ENCODE data around the gene EHD2. TPM values are rescaled to one million over a fixed set of nuclear protein-coding genes. Genes with fewer than 3 reads are reported as not detected.

Gene EHD2
- total RNA-seq, 6 experiments from 2014 or later, result 321 to 395 (median 334) TPM

- H3K4me1 Mint-ChIP-seq (ENCODE audit: low read depth), result no peaks in the 10 kb centered on the region
- H3K27me3 Mint-ChIP-seq (ENCODE audit: insufficient read depth), result no peaks in the 10 kb centered on the region; the same call in 1 of the 2 replicates
- no peaks in the 10 kb centered on the region for H3K9me3 Mint-ChIP-seq
- TF ChIP-seq, protein P1, sequence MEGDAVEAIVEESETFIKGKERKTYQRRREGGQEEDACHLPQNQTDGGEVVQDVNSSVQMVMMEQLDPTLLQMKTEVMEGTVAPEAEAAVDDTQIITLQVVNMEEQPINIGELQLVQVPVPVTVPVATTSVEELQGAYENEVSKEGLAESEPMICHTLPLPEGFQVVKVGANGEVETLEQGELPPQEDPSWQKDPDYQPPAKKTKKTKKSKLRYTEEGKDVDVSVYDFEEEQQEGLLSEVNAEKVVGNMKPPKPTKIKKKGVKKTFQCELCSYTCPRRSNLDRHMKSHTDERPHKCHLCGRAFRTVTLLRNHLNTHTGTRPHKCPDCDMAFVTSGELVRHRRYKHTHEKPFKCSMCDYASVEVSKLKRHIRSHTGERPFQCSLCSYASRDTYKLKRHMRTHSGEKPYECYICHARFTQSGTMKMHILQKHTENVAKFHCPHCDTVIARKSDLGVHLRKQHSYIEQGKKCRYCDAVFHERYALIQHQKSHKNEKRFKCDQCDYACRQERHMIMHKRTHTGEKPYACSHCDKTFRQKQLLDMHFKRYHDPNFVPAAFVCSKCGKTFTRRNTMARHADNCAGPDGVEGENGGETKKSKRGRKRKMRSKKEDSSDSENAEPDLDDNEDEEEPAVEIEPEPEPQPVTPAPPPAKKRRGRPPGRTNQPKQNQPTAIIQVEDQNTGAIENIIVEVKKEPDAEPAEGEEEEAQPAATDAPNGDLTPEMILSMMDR (IDR thresholded peaks at IDR 0.05), result no peak
- no peak overlapping the region for H3K27ac Mint-ChIP-seq
- no peak overlapping the region for H3K4me3 Mint-ChIP-seq
- H3K36me3 Mint-ChIP-seq (ENCODE audit: low read depth), result peaks cover 28% of the 10 kb centered on the region
- DNase-seq, result no peak
Observed at GRCh38 chr19:47679251-47679900, 33.8 kb upstream of the EHD2 start.

DNA sequence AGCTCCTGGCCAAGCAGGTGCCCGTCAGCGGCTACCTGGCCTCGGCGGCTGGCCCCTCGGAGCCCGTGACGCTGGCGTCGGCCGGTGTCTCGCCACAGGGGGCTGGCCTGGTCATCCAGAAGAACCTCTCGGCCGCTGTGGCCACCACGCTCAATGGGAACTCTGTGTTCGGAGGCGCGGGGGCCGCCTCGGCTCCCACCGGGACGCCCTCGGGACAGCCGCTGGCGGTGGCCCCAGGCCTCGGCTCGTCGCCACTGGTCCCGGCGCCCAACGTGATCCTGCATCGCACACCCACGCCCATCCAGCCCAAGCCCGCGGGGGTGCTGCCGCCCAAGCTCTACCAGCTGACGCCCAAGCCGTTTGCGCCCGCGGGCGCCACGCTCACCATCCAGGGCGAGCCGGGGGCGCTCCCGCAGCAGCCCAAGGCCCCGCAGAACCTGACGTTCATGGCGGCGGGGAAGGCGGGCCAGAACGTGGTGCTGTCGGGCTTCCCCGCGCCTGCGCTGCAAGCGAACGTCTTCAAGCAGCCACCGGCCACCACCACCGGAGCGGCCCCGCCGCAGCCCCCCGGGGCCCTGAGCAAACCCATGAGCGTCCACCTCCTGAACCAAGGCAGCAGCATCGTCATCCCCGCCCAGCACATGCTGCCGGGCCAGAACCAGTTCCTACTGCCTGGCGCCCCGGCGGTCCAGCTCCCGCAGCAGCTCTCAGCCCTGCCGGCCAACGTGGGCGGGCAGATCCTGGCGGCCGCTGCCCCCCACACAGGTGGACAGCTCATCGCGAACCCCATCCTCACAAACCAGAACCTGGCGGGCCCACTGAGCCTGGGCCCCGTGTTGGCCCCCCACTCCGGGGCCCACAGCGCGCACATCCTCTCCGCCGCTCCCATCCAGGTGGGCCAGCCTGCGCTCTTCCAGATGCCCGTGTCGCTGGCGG, 33.0 kb upstream of the EHD2 start:
- TF ChIP-seq, protein P1 (IDR thresholded peaks at IDR 0.05), result no peak
- Mint-ChIP-seq H3K9me3 (no peaks in the 10 kb centered on the region), H3K4me1 (ENCODE audit: low read depth) (no peaks in the 10 kb centered on the region), H3K27ac (no peak overlapping the region), H3K27me3 (ENCODE audit: insufficient read depth) (peaks cover 1% of the 10 kb centered on the region; the same call in 1 of the 2 replicates), H3K36me3 (ENCODE audit: low read depth) (peaks cover 20% of the 10 kb centered on the region), H3K4me3 (no peak overlapping the region)
- no peak for DNase-seq

GRCh38 chr19:47680858-47681332, 32.3 kb upstream of the EHD2 start:
- Mint-ChIP-seq H3K36me3 (ENCODE audit: low read depth) (peaks cover 20% of the 10 kb centered on the region), H3K4me1 (ENCODE audit: low read depth) (no peaks in the 10 kb centered on the region), H3K9me3 (no peaks in the 10 kb centered on the region), H3K4me3 (no peak overlapping the region), H3K27me3 (ENCODE audit: insufficient read depth) (peaks cover 3% of the 10 kb centered on the region), H3K27ac (no peak overlapping the region)
- TF ChIP-seq, protein P1 (IDR thresholded peaks at IDR 0.05), result no peak
- no peak for DNase-seq

GRCh38 chr19:47681388-47681787, 31.8 kb upstream of the EHD2 start:
- H3K27me3 Mint-ChIP-seq (ENCODE audit: insufficient read depth), result peaks cover 5% of the 10 kb centered on the region
- H3K36me3 Mint-ChIP-seq (ENCODE audit: low read depth), result peaks cover 20% of the 10 kb centered on the region
- TF ChIP-seq, protein P1 (IDR thresholded peaks at IDR 0.05), result no peak
- H3K4me3 Mint-ChIP-seq, result no peak overlapping the region
- H3K4me1 Mint-ChIP-seq (ENCODE audit: low read depth), result no peaks in the 10 kb centered on the region
- H3K9me3 Mint-ChIP-seq, result no peaks in the 10 kb centered on the region
- H3K27ac Mint-ChIP-seq, result peak overlapping the region; percentile 37
- DNase-seq, result no peak

DNA sequence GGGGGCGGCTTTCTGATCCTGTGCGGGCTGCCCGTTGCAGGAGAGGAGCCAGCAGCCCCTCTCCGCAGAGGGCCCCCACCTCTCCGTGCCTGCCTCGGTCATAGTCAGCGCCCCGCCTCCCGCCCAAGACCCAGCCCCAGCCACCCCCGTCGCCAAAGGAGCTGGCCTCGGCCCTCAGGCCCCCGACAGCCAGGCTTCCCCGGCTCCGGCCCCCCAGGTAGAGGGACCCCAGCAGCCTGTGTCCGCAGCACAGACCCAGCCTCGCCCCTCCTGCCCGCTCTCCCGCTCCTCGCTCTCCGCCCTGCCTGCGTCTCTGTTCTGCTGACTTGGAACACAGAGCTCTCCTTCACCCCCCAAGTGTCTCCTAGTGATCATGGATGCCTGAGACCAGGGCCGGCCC, 31.3 kb upstream of the EHD2 start:
- DNase-seq, result no peak
- Mint-ChIP-seq H3K4me1 (ENCODE audit: low read depth) (no peaks in the 10 kb centered on the region), H3K4me3 (no peak overlapping the region), H3K27ac (no peak overlapping the region), H3K27me3 (ENCODE audit: insufficient read depth) (peaks cover 5% of the 10 kb centered on the region), H3K9me3 (no peaks in the 10 kb centered on the region), H3K36me3 (ENCODE audit: low read depth) (peaks cover 16% of the 10 kb centered on the region)
- TF ChIP-seq, protein P1 (IDR thresholded peaks at IDR 0.05), result no peak
